COR-L47 (cell line): ENCODE results near the gene DTD1.

Source experiments
- DNase-seq: peaks from one replicate; lab custom pipeline; 2025; lab: John Stamatoyannopoulos, UW

DTD1 gene

GRCh38 chr20:18615020-18615650 is 27.3 kb downstream of the DTD1 start:
- DNase-seq, result no peak

- no peak for DNase-seq
These were observed 33.1 kb downstream of the DTD1 start for GRCh38 chr20:18621004-18621403.

GRCh38 chr20:18623156-18623910 is 35.5 kb downstream of the DTD1 start:
- DNase-seq, result no peak

GRCh38 chr20:18624948-18625347 is 37.1 kb downstream of the DTD1 start:
- no peak for DNase-seq

GRCh38 chr20:18625907-18626655 is 38.2 kb downstream of the DTD1 start:
- no peak for DNase-seq

- peak; percentile 11 for DNase-seq
These were observed 40.6 kb downstream of the DTD1 start for GRCh38 chr20:18628330-18628920.

- DNase-seq, result peak; percentile 65
These were observed 44.4 kb downstream of the DTD1 start for GRCh38 chr20:18632196-18632789.

GRCh38 chr20:18633411-18633810 is 45.6 kb downstream of the DTD1 start:
- DNase-seq, result no peak

- DNase-seq, result no peak
These were observed 46.6 kb downstream of the DTD1 start for GRCh38 chr20:18634501-18634900.

GRCh38 chr20:18635380-18635779 is 47.5 kb downstream of the DTD1 start:
- DNase-seq, result no peak

GRCh38 chr20:18637224-18637623 is 49.4 kb downstream of the DTD1 start:
- DNase-seq, result no peak

- no peak for DNase-seq
These were observed 50.9 kb downstream of the DTD1 start for GRCh38 chr20:18638768-18639167.

GRCh38 chr20:18639501-18639979 is 51.7 kb downstream of the DTD1 start:
- no peak for DNase-seq

- DNase-seq, result no peak
These were observed 57.4 kb downstream of the DTD1 start for GRCh38 chr20:18645196-18645745.

- DNase-seq, result no peak
These were observed 58.0 kb downstream of the DTD1 start for GRCh38 chr20:18645851-18646250.

- DNase-seq, result no peak
These were observed 59.9 kb downstream of the DTD1 start for GRCh38 chr20:18647777-18648176.

- no peak for DNase-seq
These were observed 62.4 kb downstream of the DTD1 start for GRCh38 chr20:18650224-18650623.

- DNase-seq, result no peak
These were observed 66.0 kb downstream of the DTD1 start for GRCh38 chr20:18653736-18654447.

GRCh38 chr20:18654448-18654773 is 66.6 kb downstream of the DTD1 start:
- no peak for DNase-seq

GRCh38 chr20:18657575-18657974 is 69.7 kb downstream of the DTD1 start:
- no peak for DNase-seq
